ENCODE measurements around the gene SCAPER. TPM values are rescaled to one million over a fixed set of nuclear protein-coding genes. Genes with fewer than 3 reads are reported as not detected.

The SCAPER gene
- total RNA-seq, 6 donors from 2014 or later, result 14.4 to 67.1 (median 27.6) TPM

DNA sequence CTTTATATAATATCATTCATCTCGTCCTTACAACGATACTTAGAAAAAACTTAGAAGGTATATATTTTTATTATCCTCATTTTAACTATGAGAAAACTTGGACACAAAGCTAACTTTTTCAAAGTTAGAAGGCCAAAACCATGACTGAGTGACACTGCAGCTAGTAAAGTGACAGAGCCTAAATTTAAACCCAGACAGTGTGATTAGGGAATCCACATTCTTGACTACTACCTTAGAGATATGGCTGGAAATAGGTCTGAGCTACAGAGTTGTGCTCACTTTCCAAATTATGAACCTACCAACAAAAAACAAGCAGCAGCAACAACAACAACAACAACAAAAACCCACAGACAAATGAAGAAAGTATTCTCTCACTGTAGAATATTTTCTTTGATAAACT is 236.2 kb downstream of the SCAPER start:
- ATAC-seq (ENCODE audit: low FRiP score in 2 of 2) (no peak), DNase-seq (no peak)
- TF ChIP-seq, protein P1, sequence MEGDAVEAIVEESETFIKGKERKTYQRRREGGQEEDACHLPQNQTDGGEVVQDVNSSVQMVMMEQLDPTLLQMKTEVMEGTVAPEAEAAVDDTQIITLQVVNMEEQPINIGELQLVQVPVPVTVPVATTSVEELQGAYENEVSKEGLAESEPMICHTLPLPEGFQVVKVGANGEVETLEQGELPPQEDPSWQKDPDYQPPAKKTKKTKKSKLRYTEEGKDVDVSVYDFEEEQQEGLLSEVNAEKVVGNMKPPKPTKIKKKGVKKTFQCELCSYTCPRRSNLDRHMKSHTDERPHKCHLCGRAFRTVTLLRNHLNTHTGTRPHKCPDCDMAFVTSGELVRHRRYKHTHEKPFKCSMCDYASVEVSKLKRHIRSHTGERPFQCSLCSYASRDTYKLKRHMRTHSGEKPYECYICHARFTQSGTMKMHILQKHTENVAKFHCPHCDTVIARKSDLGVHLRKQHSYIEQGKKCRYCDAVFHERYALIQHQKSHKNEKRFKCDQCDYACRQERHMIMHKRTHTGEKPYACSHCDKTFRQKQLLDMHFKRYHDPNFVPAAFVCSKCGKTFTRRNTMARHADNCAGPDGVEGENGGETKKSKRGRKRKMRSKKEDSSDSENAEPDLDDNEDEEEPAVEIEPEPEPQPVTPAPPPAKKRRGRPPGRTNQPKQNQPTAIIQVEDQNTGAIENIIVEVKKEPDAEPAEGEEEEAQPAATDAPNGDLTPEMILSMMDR (IDR thresholded peaks at IDR 0.05), result no peak
- TF ChIP-seq POLR2AphosphoS5 (IDR thresholded peaks at IDR 0.05) (no peak), EP300 (IDR thresholded peaks at IDR 0.05) (no peak), POLR2A (IDR thresholded peaks at IDR 0.05) (no peak)
- 98 to 100% methylated on average over 2 of the region's 2 CpGs for WGBS, 2 donors
- Histone ChIP-seq H3K9me3 (no peaks in the 10 kb centered on the region), H3K36me3 (peaks cover 0 to 3% (median 0%) of the 10 kb centered on the region in 4 donors), H3K27me3 (no peaks in the 10 kb centered on the region), H3K27ac (no peak overlapping the region), H3K4me1 (no peaks in the 10 kb centered on the region), H3K4me3 (no peak overlapping the region)

DNA sequence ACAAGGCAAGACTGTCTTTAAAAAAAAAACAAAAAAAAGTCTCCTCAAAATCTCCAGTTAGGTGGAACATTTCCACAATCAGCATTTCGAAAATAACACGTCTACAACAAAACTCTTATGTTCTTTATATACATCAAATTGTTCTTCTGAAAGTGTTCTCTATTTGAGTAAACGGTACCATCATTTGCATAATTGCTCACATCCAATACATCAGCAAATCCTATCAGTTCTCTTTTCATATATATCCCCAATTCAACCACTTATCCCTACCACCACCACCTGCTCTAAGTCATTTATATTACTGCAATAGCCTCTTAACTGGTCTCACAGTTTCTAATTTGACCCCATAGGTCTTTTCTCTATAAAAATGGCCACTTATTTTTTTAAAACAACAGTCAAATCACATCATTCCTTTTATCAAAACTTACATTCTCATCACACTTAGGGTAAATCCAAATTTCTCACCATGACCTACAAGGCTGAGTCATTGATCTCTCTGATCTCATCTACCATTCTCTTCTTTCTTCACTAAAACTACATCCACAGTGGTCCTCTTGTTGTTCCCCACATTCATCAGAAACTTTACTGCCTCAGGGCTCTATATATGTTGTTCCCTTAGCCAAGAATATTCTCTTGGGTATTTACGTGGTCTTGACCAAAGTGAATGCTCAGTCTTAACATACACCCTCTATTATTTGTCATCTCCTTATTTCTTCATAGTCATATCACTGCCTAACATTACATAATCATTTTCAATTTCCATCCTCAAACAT is 237.0 kb downstream of the SCAPER start:
- no peak for TF ChIP-seq EP300 (IDR thresholded peaks at IDR 0.05)
- no peak for TF ChIP-seq POLR2A (IDR thresholded peaks at IDR 0.05)
- TF ChIP-seq POLR2AphosphoS5 (IDR thresholded peaks at IDR 0.05), result no peak
- TF ChIP-seq, protein P1 (IDR thresholded peaks at IDR 0.05), result no peak
- Histone ChIP-seq H3K9me3 (no peaks in the 10 kb centered on the region), H3K36me3 (peaks cover 0 to 6% (median 0%) of the 10 kb centered on the region in 4 donors), H3K27me3 (no peaks in the 10 kb centered on the region), H3K27ac (no peak overlapping the region), H3K4me3 (no peak overlapping the region), H3K4me1 (no peaks in the 10 kb centered on the region)
- WGBS, 2 donors, result 95 to 97% methylated on average over 4 of the region's 4 CpGs
- no peak for DNase-seq
- ATAC-seq (ENCODE audit: low FRiP score in 2 of 2), result no peak

DNA sequence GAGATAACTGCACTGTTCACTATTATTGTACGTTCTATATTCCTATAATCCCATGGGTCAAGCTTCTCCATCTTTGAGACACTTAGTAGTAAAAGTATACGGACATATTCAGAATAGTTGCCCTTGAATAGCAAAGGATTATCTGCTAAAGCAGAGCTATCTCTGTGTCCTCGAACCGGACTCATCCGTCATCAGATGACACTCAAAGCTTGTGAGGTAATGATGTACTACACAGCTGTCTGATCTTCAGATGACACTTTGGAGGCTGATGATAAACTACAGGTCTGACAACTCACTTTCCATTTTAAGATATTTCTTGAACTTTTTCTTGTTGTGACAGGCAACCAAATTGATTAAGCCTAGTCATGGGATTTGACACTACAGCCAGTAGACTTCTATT is 240.2 kb downstream of the SCAPER start:
- Histone ChIP-seq H3K36me3 (peaks cover 0 to 12% (median 0%) of the 10 kb centered on the region in 4 donors), H3K27me3 (no peaks in the 10 kb centered on the region), H3K9me3 (no peaks in the 10 kb centered on the region), H3K27ac (no peak overlapping the region), H3K4me3 (no peak overlapping the region), H3K4me1 (no peaks in the 10 kb centered on the region)
- WGBS, 2 donors, result 87 to 89% methylated on average over 5 of the region's 5 CpGs
- TF ChIP-seq, protein P1 (IDR thresholded peaks at IDR 0.05), result no peak
- TF ChIP-seq POLR2A (IDR thresholded peaks at IDR 0.05) (no peak), EP300 (IDR thresholded peaks at IDR 0.05) (no peak), POLR2AphosphoS5 (IDR thresholded peaks at IDR 0.05) (no peak)
- no peak for DNase-seq
- ATAC-seq (ENCODE audit: low FRiP score in 2 of 2), result no peak

DNA sequence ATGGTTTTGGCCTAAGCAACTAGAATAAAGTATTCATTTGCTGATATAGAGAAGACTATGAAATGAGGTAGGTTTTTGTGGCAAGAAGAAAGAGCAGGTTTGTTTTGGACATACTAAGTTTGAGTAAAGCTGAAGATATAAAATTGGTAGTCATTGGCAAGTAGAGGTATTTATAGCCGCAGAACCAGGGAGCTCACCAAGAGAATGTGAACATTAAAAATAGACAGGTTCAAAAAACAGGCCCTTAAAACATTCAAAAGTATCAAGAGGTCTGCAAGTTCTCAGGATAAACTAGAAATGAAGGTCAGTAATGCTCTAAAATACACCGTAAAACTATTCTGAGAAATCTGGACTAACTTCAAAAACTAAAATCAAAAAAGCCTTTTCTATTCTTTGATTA is 240.7 kb downstream of the SCAPER start:
- ATAC-seq (ENCODE audit: low FRiP score in 2 of 2) (no peak), DNase-seq (no peak)
- Histone ChIP-seq H3K36me3 (peaks cover 0 to 12% (median 0%) of the 10 kb centered on the region in 4 donors), H3K4me1 (no peaks in the 10 kb centered on the region), H3K27me3 (no peaks in the 10 kb centered on the region), H3K27ac (no peak overlapping the region), H3K4me3 (no peak overlapping the region), H3K9me3 (no peaks in the 10 kb centered on the region)
- WGBS, 2 donors, result 92 to 96% methylated on average over 2 of the region's 2 CpGs
- TF ChIP-seq, protein P1 (IDR thresholded peaks at IDR 0.05), result no peak
- TF ChIP-seq POLR2AphosphoS5 (IDR thresholded peaks at IDR 0.05) (no peak), EP300 (IDR thresholded peaks at IDR 0.05) (no peak), POLR2A (IDR thresholded peaks at IDR 0.05) (no peak)

DNA sequence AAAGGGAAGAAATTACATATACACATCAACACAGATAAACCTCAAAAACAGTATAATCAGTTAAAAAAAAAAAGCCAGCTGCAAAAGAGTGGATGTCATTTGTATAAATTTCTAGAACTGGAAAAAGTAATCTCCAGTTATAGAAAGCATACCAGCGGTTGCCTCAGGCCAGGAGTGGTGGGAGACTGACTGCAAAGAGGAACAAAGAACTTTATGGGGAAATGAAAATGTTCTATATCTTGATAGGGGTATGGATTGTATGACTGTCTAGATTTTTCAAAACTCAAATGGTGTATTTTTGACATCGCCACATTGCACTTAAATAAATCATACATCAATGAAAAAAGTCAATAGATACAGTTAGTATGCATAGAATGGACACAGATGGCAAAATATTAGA is 241.6 kb downstream of the SCAPER start:
- no peaks in the 10 kb centered on the region for H3K9me3 ChIP-seq
- ATAC-seq (ENCODE audit: low FRiP score in 2 of 2), result no peak
- no peak overlapping the region for H3K27ac ChIP-seq
- 82 to 89% methylated on average over 2 of the region's 2 CpGs for WGBS, 2 donors
- H3K27me3 ChIP-seq, result no peaks in the 10 kb centered on the region
- peaks cover 0 to 12% (median 2%) of the 10 kb centered on the region in 4 donors for H3K36me3 ChIP-seq
- H3K4me1 ChIP-seq, result no peaks in the 10 kb centered on the region
- no peak overlapping the region for H3K4me3 ChIP-seq
- no peak for TF ChIP-seq EP300 (IDR thresholded peaks at IDR 0.05)
- no peak for TF ChIP-seq POLR2AphosphoS5 (IDR thresholded peaks at IDR 0.05)
- TF ChIP-seq, protein P1 (IDR thresholded peaks at IDR 0.05), result no peak
- no peak for TF ChIP-seq POLR2A (IDR thresholded peaks at IDR 0.05)
- no peak for DNase-seq

All from upper lobe of left lung (tissue), 6 donors.